GM19238 (cell line): Measurements from ENCODE around the gene APBA2.

Experiments
- DNase-seq: peaks from one replicate; pipeline ENCODE4 v3.0.0; 2011; ENCODE audit warnings: low spot score; ENCODE audit not compliant: insufficient read length

APBA2 gene

DNA sequence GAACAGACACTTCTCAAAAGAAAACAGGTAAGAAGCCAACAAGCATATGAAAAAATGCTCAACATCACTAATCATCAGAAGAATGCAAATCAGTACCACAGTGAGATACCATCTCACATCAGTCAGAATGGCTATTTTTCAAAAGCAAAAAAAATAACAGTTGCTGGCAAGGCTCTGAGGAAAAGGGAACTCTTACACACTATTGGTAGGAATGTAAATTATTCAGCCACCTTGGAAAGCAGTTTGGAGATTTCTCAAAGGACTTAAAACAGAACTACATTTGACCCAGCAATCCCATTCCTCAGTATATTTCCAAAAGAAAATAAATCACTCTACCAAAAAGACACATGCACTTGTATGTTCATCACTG lies 95.6 kb downstream of the APBA2 start:
- no peak for DNase-seq

GRCh38 chr15:28981921-28982320 lies 96.1 kb downstream of the APBA2 start:
- no peak for DNase-seq

GRCh38 chr15:28982886-28983285 lies 97.1 kb downstream of the APBA2 start:
- no peak for DNase-seq

DNA sequence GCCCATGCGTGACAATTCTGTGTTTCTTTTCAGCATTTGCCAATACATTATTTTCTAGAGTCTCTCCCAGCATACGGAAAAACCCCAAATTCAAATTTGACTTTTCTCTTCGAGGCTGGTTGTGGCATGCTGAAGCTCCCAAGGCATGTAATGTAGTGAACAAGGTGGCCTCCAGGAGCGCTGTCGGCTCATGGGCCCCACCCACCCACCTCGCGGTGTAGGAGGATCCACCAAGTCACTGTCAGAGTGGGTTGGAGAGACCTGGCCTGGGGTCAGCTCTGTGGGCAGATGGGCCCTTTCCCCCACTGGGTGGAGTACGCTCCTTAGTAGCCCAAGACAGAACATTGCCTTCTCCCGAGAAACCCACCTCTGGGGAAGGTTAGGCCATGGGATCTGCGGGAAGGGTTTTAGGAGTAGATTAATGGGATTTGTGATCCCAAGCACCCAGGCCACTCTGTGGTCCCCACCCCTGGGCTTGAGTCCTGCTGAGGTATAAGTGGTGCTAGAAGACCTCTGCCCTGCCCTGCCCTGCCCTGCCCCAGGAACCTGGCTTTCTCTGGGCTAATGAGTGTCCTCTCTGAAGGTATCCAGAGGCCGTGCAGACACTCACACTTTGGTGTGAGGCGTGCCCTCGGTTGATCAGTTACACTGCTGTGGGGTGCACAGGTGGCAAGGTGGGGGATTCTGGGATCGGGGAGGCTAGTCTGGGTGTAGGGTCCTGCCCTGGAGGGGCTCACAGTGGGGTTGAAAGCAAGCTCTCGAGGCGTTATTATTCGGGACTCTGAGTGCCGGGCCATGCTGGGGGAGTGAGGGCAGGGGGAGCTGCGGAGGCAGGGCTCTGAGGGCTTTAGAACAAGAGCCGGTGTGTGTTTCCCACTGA lies 97.9 kb downstream of the APBA2 start:
- DNase-seq: no peak

- no peak for DNase-seq
Measured at GRCh38 chr15:28984421-28985315, 98.9 kb downstream of the APBA2 start.

- DNase-seq: no peak
Measured at GRCh38 chr15:28985316-28985645, 99.5 kb downstream of the APBA2 start.

DNA sequence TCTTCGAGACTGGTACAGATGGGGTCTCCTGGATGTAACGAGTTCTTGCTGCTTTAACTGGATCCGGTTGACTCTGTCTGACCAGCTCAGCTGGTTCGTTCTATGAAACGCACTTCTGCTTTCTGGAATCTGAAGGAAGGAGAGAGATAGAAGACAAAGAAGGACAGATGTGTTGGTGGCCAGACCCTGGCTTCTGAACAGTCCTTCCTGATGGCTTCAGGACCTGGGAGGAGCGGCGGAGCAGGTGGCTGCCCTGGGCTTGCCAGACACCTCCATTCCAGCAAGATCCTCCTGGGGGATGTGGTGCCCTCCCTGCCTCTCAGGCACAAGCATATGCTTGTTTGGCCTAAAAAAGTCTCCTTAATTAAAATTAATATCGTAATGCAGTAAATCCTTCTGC lies 99.9 kb downstream of the APBA2 start:
- DNase-seq: no peak

DNA sequence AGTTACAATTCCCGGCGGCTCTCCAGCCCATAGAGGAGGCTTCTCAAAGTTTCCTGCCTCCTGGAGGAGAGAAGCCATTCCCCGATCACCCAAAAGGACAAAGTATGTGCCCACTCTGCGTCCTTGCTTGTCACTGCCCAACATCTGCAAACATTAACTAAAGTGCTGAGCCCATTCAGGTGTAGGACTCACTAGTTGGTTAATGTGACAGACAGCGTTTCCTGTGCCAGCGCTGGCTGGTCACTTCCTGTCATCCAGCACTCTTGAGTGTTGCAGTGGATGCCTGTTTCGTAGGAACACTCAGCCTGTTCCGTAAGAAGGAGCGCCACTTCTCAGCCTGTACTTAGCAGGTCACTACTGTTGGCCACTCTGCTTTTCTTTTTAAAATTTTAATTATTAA lies 100.3 kb downstream of the APBA2 start:
- DNase-seq: no peak

- no peak for DNase-seq
Measured at GRCh38 chr15:28986726-28987125, 101.0 kb downstream of the APBA2 start.

DNA sequence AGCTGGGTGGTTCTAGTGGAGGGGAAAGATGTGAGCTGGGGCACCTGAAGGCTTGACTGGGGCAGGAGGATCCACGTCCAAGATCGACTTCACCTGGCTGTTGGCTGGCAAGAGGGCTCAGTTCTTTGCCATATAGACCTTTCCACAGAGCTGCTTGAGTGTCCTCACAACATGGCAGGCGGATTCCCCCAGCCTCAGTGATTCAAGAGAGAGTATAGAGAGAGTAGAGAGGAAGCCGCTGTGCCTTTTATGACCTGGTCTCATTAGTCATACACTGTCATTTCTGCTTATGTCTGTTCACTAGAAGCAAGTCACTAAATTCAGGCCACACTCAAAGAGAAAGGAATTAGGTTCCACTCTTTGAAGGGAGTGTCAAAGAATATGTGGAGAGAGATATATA lies 101.6 kb downstream of the APBA2 start:
- no peak for DNase-seq

- no peak for DNase-seq
Measured at GRCh38 chr15:28989239-28989830, 103.6 kb downstream of the APBA2 start.

GRCh38 chr15:28989896-28990295 lies 104.1 kb downstream of the APBA2 start:
- DNase-seq: no peak

- DNase-seq: no peak
Measured at GRCh38 chr15:28990390-28990789, 104.6 kb downstream of the APBA2 start.

DNA sequence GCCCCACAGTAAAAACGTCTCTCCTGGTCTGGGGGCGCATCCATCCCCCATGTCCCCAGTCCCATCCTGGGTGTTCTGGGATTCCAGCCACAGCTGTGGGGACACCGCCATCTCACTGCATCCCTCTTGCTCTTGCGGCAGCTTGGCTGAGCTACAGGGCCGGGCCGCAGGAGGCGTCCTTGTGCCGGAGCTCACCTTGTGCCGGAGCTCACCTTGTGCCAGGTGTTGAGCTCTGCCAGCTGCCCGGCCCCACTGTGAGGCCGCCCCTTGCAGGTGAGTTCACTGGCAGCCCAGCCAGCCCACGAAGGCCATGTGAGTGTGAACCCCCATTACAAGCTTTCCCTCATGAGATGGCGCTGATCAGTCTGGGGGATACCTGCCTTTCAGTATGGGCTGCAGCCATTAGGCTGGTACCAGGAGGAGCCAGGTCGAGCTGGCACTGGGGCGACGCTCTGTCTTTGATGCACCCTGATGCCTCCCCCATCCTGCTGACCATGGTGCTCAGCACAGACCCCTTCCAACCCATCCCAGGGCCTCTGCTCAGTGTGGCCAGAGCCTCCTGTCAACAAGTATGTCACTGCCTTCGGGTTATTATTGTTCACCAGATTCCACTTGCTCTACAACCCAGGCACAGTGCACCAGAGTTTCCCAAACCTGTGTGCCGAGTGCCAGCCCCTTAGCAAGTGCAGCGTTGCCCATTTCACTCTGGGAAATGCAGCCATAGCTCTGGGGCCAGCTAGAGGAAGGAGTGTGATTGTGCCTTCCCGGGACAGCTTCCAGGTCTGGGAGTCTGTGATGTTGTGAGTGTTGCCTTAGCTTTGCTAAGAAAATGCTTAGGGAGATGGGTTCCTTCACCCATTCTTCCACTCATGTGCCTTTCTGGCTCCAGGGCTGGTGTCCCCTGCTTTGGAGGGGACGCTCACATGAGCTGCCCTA lies 105.7 kb downstream of the APBA2 start:
- DNase-seq: no peak

DNA sequence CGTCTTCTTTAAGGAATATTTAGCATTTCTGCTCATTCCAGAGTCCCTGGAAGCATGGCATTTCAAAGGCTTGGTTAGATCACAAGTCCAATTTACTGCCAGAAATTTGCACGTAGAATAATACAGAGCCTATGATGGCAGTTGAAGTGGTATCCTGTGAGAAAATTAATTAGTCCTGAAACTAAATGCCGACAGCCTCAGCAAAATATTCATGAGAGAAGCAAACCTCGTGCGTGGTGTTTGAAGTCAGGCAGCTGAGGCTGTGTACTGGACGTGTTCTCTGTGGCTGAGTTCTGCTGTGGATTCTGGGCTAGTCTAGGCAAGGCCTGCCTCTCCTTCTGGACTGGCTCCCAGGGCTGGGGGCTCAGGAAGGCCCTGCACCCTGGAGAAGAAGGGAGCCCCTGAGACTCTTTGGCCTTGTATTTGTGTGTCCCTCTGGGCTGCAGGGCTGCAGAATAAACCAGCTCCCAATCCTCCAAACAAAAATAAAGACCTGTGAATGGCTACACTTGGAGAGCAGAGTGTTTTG lies 106.6 kb downstream of the APBA2 start:
- no peak for DNase-seq

DNA sequence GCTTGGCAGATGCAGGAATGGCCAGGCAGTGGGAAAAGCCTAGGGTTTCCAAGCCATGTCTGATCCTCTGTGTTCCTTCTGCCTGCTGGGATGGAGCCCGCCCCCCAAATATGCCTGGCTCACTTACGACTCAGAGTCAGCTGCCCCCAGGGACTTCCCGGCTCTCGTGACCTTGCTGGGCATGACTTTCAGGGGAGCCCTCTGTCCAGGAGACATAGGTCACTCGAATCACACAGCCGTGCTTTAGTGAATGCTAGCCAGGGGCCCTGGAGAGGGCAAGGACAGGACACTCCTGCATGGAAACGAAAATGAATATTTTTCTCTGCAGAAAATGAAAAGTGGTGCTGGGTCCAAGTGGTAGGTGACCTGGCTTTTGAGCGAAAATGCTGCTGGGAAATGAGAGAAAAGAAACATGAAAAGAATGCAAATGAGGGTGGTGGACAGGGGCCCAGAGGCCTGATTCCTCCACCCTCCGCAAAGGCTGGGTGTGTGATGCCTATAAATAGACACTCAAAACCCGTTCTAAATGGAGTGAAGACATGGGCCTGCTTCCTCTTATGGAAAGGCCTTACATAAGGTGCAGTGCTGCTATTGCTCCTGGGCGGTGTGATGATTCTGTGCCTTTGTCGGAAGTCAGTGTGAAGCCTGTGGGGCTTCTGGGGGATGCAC lies 107.4 kb downstream of the APBA2 start:
- DNase-seq: no peak

DNA sequence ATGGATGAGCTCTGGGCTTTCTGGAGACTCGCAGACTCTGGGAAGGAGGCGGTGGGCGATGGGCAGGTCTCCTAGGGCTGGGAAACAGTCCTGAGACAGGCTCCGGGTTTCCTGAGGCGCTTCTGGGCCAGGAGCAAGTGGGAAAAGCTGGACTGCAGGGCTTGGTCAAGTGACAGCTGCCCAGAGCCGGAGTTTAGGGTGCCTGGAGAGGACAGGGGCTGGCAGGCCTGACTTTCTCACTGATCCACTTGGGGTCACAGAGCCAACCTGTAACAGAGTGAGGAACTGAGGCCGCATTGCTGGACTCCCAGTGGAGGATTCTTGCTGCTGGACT lies 107.9 kb downstream of the APBA2 start:
- DNase-seq: no peak

DNA sequence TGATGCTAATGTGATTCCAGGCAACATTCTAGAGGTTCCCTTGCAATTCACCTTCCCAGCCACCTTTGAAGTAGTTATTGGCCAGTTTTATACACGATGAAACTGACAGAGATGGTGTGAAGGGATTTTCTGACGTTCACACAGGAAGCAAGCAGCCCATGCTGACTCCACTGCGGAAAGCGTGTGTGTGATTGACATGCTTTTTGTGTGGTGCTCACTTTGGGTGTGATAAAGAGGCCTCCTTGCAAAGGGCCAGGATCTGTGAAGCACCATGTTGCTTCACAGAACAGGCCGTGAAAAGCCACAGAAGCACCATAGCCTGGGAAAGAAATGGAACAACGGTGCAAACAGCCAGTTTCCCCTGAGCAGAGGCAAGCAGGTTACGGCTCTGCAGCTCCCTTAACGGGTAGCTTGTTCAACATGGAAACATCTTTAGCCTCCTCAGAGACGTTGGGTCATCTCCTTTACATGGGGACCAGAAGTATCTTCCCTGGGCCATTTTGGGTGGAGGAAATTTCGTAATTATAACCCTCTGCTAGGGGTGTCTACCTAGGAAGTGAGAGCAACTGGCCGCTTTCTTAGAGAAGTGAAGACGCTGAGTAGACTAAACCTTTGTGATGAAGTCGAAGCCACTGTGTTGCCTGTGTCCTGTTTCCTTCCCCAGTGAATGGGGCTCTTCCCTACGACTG lies 108.5 kb downstream of the APBA2 start:
- no peak for DNase-seq

- no peak for DNase-seq
Measured at GRCh38 chr15:28994831-28995596, 109.2 kb downstream of the APBA2 start.
